ENCODE results near the gene LDAH. TPM values are rescaled to one million over a fixed set of nuclear protein-coding genes. Genes with fewer than 3 reads are reported as not detected.

Gene LDAH
- polyA plus RNA-seq, 1 donor: 28.0 TPM

DNA sequence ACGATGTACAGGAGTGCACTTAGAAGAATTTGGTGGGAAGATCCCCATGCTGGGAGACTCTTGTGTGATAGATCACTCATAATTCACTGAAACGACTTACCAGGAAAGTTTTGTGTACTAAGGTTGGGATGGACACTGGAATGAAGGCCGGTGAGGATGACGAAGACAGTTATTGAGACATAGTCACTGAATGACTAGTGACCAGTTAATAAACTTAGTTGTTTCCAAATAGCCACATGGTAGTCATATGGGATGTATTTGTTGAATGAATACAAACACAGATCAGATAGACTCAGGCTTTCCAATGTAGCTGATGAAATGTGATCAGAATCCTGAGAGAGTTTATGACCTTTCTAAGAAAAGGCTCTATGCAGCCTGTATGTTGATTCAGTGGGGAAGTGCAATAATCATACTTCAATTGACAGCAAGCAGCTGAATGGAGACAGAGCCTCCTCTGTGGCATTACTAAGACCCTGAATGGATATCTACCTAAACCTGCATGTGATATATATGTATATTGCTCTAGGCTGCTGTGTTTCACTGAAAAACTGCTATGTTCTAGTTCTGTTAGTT, 135.6 kb downstream of the LDAH start:
- Histone ChIP-seq H3K9me3 (ENCODE audit: control insufficient read depth, low read depth, low read length) (no peaks in the 10 kb centered on the region), H3K36me3 (ENCODE audit: control insufficient read depth, insufficient read depth, low read length) (peaks cover 48% of the 10 kb centered on the region), H3K27ac (ENCODE audit: low read length) (no peak overlapping the region), H3K4me1 (ENCODE audit: control insufficient read depth, insufficient read depth, low read length) (no peaks in the 10 kb centered on the region), H3K27me3 (ENCODE audit: control insufficient read depth, insufficient read depth, low read length) (no peaks in the 10 kb centered on the region), H3K4me3 (ENCODE audit: low read length) (no peak overlapping the region)
- DNase-seq: no peak
- WGBS (ENCODE audit: insufficient coverage, low lambda C conversion rate): no CpG with 5 or more reads among the region's 4 CpGs

DNA sequence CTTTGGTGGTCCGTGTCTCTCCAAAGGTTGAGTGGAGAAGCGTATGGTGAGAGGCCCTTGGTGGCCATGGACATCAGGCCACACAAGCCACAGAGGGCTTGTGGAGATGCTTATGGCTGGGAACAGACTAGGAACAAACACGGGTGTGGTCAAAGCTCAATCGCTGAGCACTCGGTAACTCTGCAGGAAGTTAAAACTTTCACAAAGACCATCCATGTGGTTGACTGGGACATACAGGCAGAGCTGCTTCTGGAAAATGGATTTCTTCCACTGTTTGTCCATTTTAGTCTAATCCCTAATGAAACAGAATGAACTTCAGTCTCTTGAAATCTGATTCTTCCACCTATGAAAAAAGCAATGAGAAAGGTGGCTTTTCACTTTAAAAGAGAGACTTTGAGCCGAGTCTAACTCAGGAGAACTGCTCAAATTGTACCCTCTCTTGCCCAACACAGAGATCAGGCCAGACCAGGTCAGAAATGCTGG, 138.3 kb downstream of the LDAH start:
- H3K9me3 ChIP-seq (ENCODE audit: control insufficient read depth, low read depth, low read length): no peaks in the 10 kb centered on the region
- DNase-seq: no peak
- H3K36me3 ChIP-seq (ENCODE audit: control insufficient read depth, insufficient read depth, low read length): peaks cover 56% of the 10 kb centered on the region
- WGBS (ENCODE audit: insufficient coverage, low lambda C conversion rate): 90% methylated on average over 2 of the region's 6 CpGs
- no peaks in the 10 kb centered on the region for H3K27me3 ChIP-seq (ENCODE audit: control insufficient read depth, insufficient read depth, low read length)
- H3K4me1 ChIP-seq (ENCODE audit: control insufficient read depth, insufficient read depth, low read length): no peaks in the 10 kb centered on the region
- no peak overlapping the region for H3K27ac ChIP-seq (ENCODE audit: low read length)
- no peak overlapping the region for H3K4me3 ChIP-seq (ENCODE audit: low read length)

DNA sequence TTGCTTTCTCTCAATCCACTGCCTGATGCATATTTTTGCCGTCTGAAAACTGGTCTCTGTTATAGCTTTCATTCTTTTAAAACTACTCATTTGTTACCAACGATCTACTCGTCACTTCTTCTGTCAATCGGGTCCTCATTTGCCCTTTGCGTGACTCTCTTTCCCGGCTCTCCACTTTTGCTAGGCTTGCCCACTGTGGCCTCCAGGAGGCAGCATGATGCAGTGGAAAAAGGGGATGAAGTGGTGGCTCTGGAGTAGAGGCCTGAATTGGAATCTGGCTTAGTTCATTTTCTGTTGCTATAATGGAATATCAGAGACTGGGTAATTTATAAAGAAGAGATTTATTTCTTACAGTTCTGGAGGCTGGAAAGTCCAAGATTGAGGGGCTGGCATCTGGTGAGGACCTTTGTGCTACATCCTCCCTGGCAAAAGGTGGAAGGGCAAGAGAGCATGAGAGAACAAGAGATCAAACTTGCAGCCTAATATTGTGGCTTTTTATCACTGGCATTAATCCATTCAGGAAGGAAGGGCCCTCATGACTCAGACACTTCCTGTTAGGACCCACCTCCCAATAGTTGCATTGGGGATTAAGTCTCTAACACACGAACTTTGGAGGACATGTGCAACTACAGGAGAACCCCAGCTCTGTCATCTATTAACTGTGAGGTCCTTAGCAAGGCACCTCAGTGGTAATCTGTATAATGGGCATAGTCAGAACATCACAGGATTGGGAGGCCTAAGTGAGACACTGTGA, 140.6 kb downstream of the LDAH start:
- Histone ChIP-seq H3K4me1 (ENCODE audit: control insufficient read depth, insufficient read depth, low read length) (no peaks in the 10 kb centered on the region), H3K9me3 (ENCODE audit: control insufficient read depth, low read depth, low read length) (no peaks in the 10 kb centered on the region), H3K4me3 (ENCODE audit: low read length) (no peak overlapping the region), H3K36me3 (ENCODE audit: control insufficient read depth, insufficient read depth, low read length) (peaks cover 53% of the 10 kb centered on the region), H3K27ac (ENCODE audit: low read length) (no peak overlapping the region), H3K27me3 (ENCODE audit: control insufficient read depth, insufficient read depth, low read length) (no peaks in the 10 kb centered on the region)
- no peak for DNase-seq
- WGBS (ENCODE audit: insufficient coverage, low lambda C conversion rate): 84% methylated on average over 6 of the region's 7 CpGs

DNA sequence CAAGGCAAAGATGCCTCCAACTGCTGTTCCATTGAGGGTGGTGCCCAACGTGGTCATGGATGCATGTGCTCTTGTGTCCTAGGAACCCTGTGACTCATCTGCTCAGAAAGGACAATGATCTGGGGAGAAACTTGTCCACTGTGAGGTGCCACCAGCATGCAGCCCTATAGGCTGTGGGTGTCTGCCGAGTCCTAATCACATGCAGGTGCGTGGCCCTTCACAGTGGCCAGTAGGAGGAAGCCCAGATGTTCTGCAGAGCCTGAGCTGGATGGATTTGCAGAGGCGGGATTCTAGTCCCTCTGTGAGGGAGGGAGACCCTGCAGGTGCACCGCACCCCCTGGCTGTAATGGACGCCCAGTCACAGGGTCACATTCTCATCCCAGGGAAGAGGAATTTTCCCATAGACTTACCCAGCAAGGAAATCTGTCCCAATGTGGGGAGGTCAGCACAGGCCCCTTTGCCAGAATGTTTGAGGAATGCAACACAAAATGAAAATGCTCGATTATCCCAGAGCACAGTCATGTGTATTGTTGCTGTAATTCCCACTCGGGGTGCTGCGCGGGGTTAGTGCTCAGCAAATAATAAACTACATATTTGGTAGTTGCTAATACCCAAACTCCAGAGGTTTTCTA, 142.0 kb downstream of the LDAH start:
- peaks cover 42% of the 10 kb centered on the region for H3K36me3 ChIP-seq (ENCODE audit: control insufficient read depth, insufficient read depth, low read length)
- H3K27me3 ChIP-seq (ENCODE audit: control insufficient read depth, insufficient read depth, low read length): no peaks in the 10 kb centered on the region
- no CpG with 5 or more reads among the region's 10 CpGs for WGBS (ENCODE audit: insufficient coverage, low lambda C conversion rate)
- H3K4me3 ChIP-seq (ENCODE audit: low read length): no peak overlapping the region
- H3K27ac ChIP-seq (ENCODE audit: low read length): no peak overlapping the region
- DNase-seq: no peak
- peaks cover 10% of the 10 kb centered on the region for H3K4me1 ChIP-seq (ENCODE audit: control insufficient read depth, insufficient read depth, low read length)
- H3K9me3 ChIP-seq (ENCODE audit: control insufficient read depth, low read depth, low read length): no peaks in the 10 kb centered on the region

DNA sequence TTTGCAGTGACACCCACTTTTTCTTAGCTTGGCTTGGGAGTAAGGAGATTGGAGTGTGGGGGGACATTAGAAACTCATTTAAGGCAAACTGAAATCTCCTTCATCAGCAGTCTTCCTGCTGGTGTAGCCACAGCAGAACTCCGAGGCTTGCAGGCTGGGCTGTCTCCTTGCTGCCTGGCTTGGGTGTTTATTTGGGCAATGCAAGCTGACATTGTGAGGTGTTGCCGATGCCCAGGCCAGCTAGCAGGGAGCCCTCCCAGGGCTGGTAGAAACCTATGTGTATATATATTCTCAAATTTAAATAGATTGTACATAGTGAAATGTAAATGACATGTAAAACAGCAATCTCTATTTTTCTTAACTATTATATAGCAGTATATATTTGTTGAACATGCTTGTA, 144.1 kb downstream of the LDAH start:
- no CpG with 5 or more reads among the region's 2 CpGs for WGBS (ENCODE audit: insufficient coverage, low lambda C conversion rate)
- H3K27me3 ChIP-seq (ENCODE audit: control insufficient read depth, insufficient read depth, low read length): peaks cover 9% of the 10 kb centered on the region

DNA sequence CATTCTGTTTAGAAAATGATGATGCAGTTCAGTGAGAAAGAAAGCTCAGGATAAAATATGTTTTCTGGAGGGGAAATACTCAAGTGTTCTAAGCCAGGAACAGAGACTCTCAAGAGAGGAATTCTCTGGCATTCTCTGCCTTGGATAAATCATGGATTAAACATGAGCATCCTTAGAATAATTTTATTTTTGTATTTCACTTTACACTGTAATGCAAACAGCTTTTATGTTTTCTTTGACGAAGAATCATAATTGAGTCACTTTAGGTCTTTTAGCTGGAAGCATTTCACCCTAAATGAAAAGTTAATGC, 144.9 kb downstream of the LDAH start:
- Histone ChIP-seq H3K27ac (ENCODE audit: low read length) (no peak overlapping the region), H3K9me3 (ENCODE audit: control insufficient read depth, low read depth, low read length) (no peaks in the 10 kb centered on the region), H3K36me3 (ENCODE audit: control insufficient read depth, insufficient read depth, low read length) (peaks cover 22% of the 10 kb centered on the region), H3K4me3 (ENCODE audit: low read length) (no peak overlapping the region), H3K4me1 (ENCODE audit: control insufficient read depth, insufficient read depth, low read length) (peaks cover 19% of the 10 kb centered on the region), H3K27me3 (ENCODE audit: control insufficient read depth, insufficient read depth, low read length) (peaks cover 16% of the 10 kb centered on the region)
- 100% methylated on average over 1 of the region's 1 CpG for WGBS (ENCODE audit: insufficient coverage, low lambda C conversion rate)
- no peak for DNase-seq

More for the DNA sequence above, 144.1 kb downstream of the LDAH start:
- Histone ChIP-seq H3K4me1 (ENCODE audit: control insufficient read depth, insufficient read depth, low read length) (peaks cover 19% of the 10 kb centered on the region), H3K36me3 (ENCODE audit: control insufficient read depth, insufficient read depth, low read length) (peaks cover 26% of the 10 kb centered on the region), H3K4me3 (ENCODE audit: low read length) (no peak overlapping the region), H3K27ac (ENCODE audit: low read length) (no peak overlapping the region), H3K9me3 (ENCODE audit: control insufficient read depth, low read depth, low read length) (no peaks in the 10 kb centered on the region)
- DNase-seq: no peak

DNA sequence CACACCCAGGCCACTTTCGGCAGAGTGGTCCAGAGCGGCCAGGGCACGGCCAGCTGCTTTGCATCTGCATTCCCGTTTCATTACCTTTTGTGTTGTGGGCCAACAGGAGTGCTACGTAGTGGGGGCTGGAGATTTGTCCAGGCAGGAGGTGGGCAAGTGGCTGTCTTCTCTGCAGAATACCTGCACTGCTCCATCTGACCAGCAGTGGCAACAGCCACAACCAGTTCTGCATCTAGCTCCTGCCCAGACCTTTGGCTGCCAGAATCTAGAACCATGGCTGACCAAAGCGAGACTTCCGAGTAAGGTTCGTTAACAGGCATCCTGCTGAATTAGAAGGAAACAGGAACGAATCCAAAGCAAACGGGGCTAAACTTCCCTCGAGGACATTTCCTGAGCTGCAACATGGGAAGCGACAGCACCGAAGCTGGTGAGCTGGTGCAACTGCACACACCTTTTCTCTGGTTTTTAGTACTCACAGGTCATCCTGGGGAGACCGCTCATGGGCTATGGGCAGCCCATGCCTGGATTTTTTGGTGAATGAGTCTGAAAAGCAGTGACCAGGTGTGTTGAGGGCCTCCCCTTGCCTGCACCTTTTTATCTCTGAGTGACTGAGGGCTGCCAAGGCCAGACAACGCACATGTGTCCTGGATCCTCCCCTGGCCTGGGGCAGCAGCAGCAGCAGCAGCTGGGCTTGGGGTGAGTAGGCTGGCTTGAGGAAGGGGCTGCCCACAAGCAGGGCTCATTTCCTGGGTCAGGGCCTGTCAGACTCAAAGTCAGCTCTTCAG, 145.4 kb downstream of the LDAH start:
- 80% methylated on average over 1 of the region's 15 CpGs for WGBS (ENCODE audit: insufficient coverage, low lambda C conversion rate)
- Histone ChIP-seq H3K4me3 (ENCODE audit: low read length) (no peak overlapping the region), H3K9me3 (ENCODE audit: control insufficient read depth, low read depth, low read length) (no peaks in the 10 kb centered on the region), H3K27ac (ENCODE audit: low read length) (no peak overlapping the region), H3K27me3 (ENCODE audit: control insufficient read depth, insufficient read depth, low read length) (peaks cover 22% of the 10 kb centered on the region), H3K36me3 (ENCODE audit: control insufficient read depth, insufficient read depth, low read length) (peaks cover 17% of the 10 kb centered on the region), H3K4me1 (ENCODE audit: control insufficient read depth, insufficient read depth, low read length) (peaks cover 21% of the 10 kb centered on the region)
- DNase-seq: no peak

DNA sequence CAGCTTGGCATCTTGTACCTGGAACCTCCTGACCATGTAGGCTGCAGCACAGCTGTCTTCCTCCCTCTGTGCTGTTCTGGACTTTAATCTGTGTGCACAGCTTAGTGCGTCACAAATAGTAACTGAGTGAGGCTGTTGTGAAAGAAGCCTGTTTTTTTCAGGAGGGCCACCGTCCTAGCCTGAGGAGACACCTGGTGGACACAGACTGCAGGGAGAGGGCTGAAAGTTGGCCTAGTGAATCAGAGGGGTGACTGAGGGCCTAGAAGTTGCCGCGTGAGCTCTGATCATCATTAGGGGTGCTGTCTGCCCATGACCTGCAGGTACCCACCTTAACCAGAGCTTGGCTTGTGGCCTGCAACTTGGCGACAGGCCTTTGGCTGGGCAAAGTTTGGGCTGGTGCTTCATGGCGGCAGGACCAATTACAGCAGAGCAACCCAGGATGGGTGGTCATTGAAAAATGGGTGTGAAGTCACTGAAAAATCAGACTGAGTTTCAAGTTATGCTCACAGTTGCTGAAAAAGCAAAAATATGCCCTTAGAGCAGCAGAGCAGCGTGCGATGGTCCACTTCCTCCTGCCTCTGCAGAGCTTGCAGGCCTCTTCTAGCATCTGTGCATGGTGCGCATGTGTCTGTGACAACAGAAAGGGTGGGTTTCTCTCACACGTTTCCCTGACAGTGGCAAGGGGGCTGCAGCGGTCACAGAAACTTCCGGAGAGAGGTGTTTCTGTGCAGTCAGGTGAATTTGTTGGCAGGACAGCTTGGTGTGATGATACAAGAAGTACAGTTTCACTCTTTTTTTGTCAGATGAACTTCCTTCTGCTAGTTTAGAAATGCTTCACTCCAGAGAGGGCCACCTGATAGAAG, 146.3 kb downstream of the LDAH start:
- Histone ChIP-seq H3K27ac (ENCODE audit: low read length) (peak overlapping the region; percentile 85), H3K4me1 (ENCODE audit: control insufficient read depth, insufficient read depth, low read length) (peaks cover 26% of the 10 kb centered on the region), H3K4me3 (ENCODE audit: low read length) (no peak overlapping the region), H3K36me3 (ENCODE audit: control insufficient read depth, insufficient read depth, low read length) (peaks cover 11% of the 10 kb centered on the region), H3K9me3 (ENCODE audit: control insufficient read depth, low read depth, low read length) (peaks cover 2% of the 10 kb centered on the region), H3K27me3 (ENCODE audit: control insufficient read depth, insufficient read depth, low read length) (peaks cover 31% of the 10 kb centered on the region)
- no CpG with 5 or more reads among the region's 12 CpGs for WGBS (ENCODE audit: insufficient coverage, low lambda C conversion rate)
- peak; percentile 85 to 92 for DNase-seq

DNA sequence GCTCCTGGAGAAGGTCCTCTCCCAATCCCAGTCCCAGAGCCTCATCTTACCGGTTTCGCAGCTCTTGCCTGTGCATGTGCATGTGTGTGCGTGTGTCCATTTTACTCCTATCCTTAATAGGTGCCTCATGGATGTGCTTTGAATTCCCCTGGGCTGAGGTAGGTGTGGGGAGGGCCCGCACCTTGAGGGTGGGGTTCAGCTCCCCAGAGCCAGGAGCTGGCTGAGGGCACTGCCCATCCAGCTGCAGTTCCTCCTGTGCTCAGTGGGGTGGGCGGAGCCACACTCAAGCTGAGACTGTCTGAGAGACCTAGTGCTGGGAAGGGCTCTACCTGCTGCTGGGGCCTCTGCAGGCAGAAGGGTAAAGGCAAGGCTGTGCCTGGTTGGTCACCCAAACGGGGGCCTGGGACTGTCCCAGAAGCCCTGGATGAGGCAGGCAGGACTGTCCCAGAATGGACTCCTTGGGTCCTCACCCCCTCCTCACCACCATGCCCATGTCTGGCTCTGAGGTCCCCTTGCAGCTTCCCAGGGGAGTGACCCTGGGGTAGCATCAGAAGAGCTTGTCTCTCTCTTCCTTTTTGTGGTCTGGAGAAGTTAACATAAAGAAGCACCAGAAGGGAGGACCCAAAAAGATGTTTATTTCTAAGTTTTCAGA, 147.1 kb downstream of the LDAH start:
- no peak overlapping the region for H3K4me3 ChIP-seq (ENCODE audit: low read length)
- H3K9me3 ChIP-seq (ENCODE audit: control insufficient read depth, low read depth, low read length): peaks cover 8% of the 10 kb centered on the region
- no CpG with 5 or more reads among the region's 6 CpGs for WGBS (ENCODE audit: insufficient coverage, low lambda C conversion rate)

More for the DNA sequence above, 147.1 kb downstream of the LDAH start:
- Histone ChIP-seq H3K27me3 (ENCODE audit: control insufficient read depth, insufficient read depth, low read length) (peaks cover 39% of the 10 kb centered on the region), H3K27ac (ENCODE audit: low read length) (peak overlapping the region; percentile 85), H3K4me1 (ENCODE audit: control insufficient read depth, insufficient read depth, low read length) (peaks cover 29% of the 10 kb centered on the region), H3K36me3 (ENCODE audit: control insufficient read depth, insufficient read depth, low read length) (peaks cover 8% of the 10 kb centered on the region)
- peak; percentile 76 to 82 for DNase-seq

All from large intestine (tissue), 3 donors.